D721Med (cell line): ENCODE results near the gene PRR5.

Experiments
- DNase-seq: peaks from one replicate; pipeline ENCODE4 v3.0.0; 2011; ENCODE audit warnings: low spot score; ENCODE audit not compliant: insufficient read length
- FAIRE-seq: peaks from 2 replicates; lab custom pipeline; 2011; peaks lifted over from hg19 to GRCh38; lab: Jason Lieb, UNC
- TF ChIP-seq, protein P1 (sequence below): IDR thresholded peaks from 2 replicates; pipeline ENCODE4 v1.5.1; 2012; ENCODE audit warnings: mild to moderate bottlenecking, control low read depth; ENCODE audit not compliant: insufficient read depth; ENCODE audit errors: missing control alignments

PRR5 gene

GRCh38 chr22:44689173-44689572, 12.8 kb upstream of the PRR5 start:
- no peak for DNase-seq
- TF ChIP-seq, protein P1, sequence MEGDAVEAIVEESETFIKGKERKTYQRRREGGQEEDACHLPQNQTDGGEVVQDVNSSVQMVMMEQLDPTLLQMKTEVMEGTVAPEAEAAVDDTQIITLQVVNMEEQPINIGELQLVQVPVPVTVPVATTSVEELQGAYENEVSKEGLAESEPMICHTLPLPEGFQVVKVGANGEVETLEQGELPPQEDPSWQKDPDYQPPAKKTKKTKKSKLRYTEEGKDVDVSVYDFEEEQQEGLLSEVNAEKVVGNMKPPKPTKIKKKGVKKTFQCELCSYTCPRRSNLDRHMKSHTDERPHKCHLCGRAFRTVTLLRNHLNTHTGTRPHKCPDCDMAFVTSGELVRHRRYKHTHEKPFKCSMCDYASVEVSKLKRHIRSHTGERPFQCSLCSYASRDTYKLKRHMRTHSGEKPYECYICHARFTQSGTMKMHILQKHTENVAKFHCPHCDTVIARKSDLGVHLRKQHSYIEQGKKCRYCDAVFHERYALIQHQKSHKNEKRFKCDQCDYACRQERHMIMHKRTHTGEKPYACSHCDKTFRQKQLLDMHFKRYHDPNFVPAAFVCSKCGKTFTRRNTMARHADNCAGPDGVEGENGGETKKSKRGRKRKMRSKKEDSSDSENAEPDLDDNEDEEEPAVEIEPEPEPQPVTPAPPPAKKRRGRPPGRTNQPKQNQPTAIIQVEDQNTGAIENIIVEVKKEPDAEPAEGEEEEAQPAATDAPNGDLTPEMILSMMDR = no peak
- no peak for FAIRE-seq

- TF ChIP-seq, protein P1 = no peak
- FAIRE-seq (no peak), DNase-seq (no peak)
These were observed 12.0 kb upstream of the PRR5 start for GRCh38 chr22:44689915-44690524.

DNA sequence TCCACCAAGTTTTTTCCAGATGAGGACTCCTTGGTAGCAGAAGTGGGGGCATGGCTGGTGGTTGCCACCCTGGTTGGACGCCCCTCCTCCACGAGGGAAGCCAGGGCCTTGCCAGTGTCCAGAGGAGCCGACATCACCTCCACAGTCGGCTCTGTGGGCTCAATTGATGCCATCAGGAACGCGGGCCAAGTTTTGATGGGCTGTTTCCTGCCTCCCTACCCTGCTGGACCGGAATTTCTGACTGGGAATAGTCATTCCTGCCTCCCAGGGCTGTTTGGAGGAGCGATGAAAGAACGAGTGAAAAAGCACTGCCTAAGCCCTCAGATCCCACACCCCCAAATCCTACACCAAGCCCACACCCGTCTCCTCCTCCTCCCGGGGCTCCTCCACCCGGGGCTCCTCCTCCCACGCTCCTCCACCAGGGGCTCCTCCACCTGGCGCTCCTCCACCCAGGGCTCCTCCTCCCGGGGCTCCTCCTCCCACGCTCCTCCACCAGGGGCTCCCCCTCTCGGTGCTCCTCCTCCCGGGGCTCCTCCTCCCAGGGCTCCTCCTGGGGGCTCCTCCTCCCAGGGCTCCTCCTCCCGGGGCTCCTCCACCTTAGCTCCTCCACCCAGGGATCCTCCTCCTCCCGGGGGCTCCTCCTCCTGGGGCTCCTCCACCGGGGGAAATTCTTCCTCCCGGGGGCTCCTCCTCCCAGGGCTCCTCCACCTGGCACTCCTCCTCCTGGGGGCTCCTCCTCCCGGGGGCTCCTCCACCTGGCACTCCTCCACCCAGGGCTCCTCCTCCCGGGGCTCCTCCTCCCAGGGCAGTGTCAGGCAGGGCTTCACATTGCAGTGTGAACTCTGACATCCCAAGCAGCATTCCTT, 10.0 kb upstream of the PRR5 start:
- DNase-seq (no peak), FAIRE-seq (no peak)
- TF ChIP-seq, protein P1 = no peak

DNA sequence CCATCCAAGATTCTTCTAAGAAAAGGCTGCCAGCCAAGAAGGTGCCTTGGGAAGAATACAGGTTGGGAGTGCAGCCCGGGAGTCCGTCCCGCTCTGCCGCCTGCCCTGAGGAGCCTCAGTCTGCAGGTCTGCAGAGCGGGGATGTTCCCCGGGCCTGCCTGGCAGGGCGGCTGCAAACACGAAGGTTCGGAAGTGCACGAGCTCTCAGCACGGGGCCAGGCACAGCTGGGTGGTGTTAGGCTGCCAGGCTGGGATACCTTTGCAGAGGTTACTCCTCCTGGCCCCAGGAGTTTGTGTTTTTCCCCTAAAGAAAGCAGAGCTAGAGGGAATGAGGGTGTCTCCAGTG, 9.4 kb upstream of the PRR5 start:
- no peak for DNase-seq
- no peak for FAIRE-seq
- TF ChIP-seq, protein P1 = no peak

GRCh38 chr22:44693145-44693544, 8.9 kb upstream of the PRR5 start:
- no peak for DNase-seq
- FAIRE-seq = no peak
- TF ChIP-seq, protein P1 = no peak

DNA sequence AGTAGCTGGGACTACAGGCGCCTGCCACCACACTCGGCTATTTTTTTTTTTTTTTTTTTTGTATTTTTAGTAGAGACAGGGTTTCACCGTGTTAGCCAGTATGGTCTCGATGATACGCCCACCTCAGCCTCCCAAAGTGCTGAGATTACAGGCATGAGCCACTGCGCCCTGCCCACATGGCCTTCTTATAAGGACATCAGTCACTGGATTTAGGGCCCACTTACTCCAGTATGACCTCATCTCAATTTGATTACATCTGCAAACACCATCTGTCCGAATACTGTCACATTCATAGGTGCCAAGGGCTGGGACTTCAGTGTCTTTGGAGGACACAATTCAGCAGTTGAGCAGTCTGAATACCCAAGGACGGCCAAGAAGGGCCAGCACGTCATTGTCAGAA, 8.2 kb upstream of the PRR5 start:
- no peak for DNase-seq
- no peak for FAIRE-seq
- TF ChIP-seq, protein P1 = no peak
